GM12865 (cell line): Measurements from ENCODE around the gene FAM110A.
A peak's percentile ranks its signal among the peaks of the same experiment; 100 is the strongest.

Experiments
- DNase-seq: peaks from one replicate; pipeline ENCODE4 v3.0.0; 2010; ENCODE audit warnings: low read depth
- H3K4me3 ChIP-seq: 2 replicates; pipeline ENCODE4 v1.5.1; 2011; ENCODE audit warnings: mild to moderate bottlenecking, low read depth, low read length, control low read depth
- CTCF ChIP-seq: IDR thresholded peaks from 2 replicates; pipeline ENCODE4 v1.5.1; 2011; ENCODE audit warnings: low read length, control low read depth, low read depth, inconsistent platforms; ENCODE audit not compliant: insufficient read depth; ENCODE audit errors: missing control alignments

FAM110A gene

GRCh38 chr20:881051-881782 lies 47.7 kb downstream of the FAM110A start:
- TF ChIP-seq CTCF, result no peak
- peak; percentile 11 for DNase-seq
- H3K4me3 ChIP-seq, result no peak overlapping the region

GRCh38 chr20:881783-882144 lies 48.2 kb downstream of the FAM110A start:
- H3K4me3 ChIP-seq, result no peak overlapping the region
- no peak for TF ChIP-seq CTCF
- DNase-seq, result no peak

- no peak for TF ChIP-seq CTCF
- peak; percentile 5 for DNase-seq
- H3K4me3 ChIP-seq, result no peak overlapping the region
These were observed 51.8 kb downstream of the FAM110A start for GRCh38 chr20:884983-885952.

GRCh38 chr20:887137-887536 lies 53.6 kb downstream of the FAM110A start:
- no peak for DNase-seq
- no peak overlapping the region for H3K4me3 ChIP-seq
- TF ChIP-seq CTCF, result no peak

GRCh38 chr20:888057-888456 lies 54.5 kb downstream of the FAM110A start:
- TF ChIP-seq CTCF, result no peak
- DNase-seq, result no peak
- no peak overlapping the region for H3K4me3 ChIP-seq

GRCh38 chr20:889106-889505 lies 55.6 kb downstream of the FAM110A start:
- no peak for DNase-seq
- H3K4me3 ChIP-seq, result no peak overlapping the region
- TF ChIP-seq CTCF, result no peak
